SKM-1 treated with dmso at 0.1 percent for 144 hours (cell line): ENCODE data around the gene NFYA.

ENCODE experiments used
- DNase-seq: peaks from one replicate; lab custom pipeline; 2025; ENCODE audit not compliant: unreplicated experiment; lab: John Stamatoyannopoulos, UW

The NFYA gene

GRCh38 chr6:41073203-41073967 lies 611 bp downstream of the NFYA start:
- DNase-seq = peak; percentile 68

DNA sequence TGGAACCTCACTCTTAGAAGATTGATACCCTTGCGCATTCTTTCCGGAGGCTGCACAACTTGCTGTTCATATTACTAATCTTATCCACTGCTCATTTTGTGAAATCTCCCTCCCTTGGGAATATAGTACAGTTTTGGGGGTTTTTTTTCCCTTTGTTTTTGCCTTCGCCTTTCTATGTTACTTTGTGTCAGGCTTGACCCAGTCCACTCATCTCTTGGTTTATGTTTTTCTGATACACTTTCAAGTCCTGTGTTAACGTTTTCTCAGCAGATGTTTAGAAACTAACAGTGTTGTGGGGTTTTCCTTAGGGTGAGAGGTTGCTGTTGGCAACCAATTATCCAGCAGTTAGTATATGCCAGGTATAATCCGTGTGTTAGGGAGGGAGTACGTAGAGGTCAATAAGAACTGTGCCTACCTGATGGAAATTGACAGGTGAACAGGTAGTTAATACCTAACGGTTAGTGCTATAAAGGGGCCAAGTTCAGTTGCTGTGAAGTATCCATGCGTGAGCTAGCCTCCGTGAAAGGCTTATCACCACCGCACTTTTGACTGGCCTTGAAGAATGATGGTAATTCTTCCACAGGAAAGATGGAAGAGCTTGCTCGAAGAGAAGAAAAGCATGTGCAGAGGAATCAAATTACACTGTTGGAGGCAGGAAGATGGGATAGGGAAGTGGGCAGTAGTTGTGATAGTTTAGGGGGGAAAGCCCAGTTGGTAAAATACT lies 1.4 kb downstream of the NFYA start:
- no peak for DNase-seq

DNA sequence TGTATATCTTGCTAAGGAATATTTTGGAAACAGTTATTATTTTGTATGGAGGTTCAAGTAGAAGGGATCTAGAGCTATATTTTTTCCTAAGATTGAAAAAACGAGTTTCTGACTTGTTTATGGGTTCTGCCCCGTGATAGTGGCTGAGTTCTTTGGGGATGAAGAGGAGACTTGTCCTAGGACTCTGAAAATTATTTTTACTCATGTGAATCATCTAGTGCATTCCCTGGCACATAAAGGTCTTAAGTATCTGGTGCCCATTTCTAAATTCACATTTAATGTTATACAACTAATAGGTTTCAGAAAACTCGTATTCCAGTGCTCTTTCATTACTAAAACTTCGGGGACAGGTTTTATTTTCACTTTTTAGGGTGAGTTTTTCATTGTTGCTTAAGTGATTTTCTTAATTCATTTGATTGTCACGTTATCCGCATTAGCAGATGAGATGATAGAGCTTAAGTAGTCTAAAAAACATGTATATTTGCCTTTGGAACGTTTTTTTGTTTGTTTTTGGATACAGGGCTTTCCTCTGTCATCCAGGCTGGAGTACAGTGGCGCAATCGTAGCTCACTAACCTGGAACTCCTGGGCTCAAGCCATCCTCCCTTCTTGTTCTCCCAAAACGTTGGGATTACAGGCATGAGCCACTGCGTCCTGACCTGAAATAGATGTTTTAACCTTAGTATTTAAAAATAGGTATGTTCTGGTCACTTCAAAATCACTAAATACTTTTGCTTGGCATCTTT lies 2.1 kb downstream of the NFYA start:
- DNase-seq = no peak

DNA sequence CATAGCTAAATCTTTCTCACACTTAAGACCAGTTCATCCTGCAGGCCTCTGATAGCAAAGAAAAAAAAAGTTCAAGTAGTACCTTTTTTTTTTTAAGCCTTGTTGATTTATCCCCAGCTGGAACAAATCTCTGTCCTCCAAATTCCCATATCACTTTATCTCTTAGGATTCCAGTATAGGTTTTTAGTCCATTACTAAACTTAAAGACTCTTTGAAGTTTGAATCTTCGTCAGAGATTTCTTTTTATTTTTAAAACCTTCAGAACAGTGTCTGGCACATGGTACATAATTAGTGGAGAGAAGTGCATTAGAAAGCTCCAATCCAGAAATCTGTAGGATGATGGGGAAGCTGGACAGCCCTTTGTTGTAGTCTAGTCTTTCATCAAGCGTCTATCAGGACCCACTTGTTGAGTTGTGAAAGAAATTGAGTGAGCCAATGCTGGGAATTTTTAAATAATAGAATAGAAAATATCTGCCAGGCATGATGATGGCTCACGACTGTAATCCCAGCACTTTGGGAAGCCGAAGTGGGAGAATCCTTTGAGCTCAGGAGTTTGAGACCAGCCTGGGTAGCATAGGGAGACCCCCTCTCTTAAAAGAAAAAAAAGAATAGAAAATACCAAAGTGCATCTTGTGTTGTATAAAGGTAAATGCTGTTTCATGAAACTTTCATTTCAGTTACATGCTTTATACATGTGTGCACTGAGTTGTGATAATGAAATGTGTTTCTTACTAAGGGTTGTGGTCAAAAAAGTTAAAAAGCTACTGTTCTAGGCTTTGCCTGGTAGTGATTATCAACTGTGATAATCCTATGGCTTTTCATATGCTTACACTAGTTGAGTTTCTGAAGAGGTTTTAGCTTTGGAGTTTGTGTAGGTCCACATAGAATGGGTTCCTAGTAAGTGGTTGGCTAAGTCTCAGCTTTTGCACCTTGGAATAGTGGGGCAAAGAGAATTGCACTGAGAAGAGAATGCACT lies 3.2 kb downstream of the NFYA start:
- DNase-seq = no peak

GRCh38 chr6:41077536-41077935 lies 4.8 kb downstream of the NFYA start:
- DNase-seq = no peak

DNA sequence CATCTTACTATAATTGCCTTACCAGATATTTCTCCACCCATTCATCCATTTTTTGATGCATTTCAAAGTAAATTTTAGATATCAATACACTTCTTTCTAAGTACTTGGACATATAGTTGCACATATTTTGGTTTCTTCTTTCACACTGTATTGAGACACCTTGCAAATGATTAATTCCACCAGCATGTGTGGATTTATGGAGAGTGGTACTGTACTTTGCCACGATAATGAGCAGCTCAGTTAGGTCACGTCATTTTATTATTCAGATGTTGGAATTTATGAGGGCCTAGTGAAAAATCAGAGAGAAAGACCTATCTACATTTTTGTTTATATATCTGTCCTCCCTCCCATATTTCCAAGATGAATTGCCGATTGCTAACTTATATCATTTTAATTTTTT lies 5.3 kb downstream of the NFYA start:
- DNase-seq = no peak

- no peak for DNase-seq
These were observed 6.3 kb downstream of the NFYA start for GRCh38 chr6:41079080-41079479.

- no peak for DNase-seq
These were observed 7.8 kb downstream of the NFYA start for GRCh38 chr6:41080621-41081020.

GRCh38 chr6:41083072-41083471 lies 10.3 kb downstream of the NFYA start:
- no peak for DNase-seq

- no peak for DNase-seq
These were observed 12.4 kb downstream of the NFYA start for GRCh38 chr6:41085182-41085581.

- DNase-seq = no peak
These were observed 15.7 kb downstream of the NFYA start for GRCh38 chr6:41088451-41088850.

DNA sequence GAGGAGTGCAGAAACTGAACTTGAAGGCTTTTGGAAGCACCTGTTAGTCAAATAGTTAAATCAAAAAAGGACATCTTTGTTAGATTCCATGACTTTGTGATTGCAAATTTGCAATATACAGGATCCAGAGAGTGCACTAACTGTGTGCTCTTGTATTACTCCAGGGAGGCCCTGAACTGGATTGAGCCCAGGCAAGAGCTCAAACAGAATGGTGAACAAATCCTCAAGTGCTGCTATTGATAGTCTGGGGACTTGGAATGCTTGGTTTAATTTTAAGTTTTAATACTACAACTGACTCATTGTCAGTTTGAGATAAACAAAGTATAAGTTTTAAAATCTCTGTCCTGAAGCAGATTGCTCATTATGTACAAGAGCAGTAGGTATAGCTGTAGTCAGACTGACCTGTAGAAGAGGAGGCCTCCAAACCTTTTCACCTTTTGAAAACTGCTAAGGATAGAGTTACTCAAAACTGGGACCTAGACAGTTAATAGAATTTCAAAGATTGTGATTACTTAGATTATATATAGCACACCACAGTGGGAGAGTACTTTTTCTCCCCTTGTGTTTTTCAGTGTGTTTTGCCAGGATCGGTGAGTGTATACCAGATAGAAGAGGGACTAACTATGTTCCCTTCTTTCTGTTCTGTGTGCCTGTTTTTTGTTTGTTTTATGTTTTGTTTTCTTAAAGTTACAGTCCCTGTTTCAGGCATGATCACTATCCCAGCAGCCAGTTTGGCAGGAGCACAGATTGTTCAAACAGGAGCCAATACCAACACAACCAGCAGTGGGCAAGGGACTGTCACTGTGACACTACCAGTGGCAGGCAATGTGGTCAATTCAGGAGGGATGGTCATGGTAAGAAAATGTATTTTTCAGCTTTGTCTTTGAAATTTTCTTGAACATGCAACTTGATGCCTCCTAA lies 18.3 kb downstream of the NFYA start:
- DNase-seq = no peak

DNA sequence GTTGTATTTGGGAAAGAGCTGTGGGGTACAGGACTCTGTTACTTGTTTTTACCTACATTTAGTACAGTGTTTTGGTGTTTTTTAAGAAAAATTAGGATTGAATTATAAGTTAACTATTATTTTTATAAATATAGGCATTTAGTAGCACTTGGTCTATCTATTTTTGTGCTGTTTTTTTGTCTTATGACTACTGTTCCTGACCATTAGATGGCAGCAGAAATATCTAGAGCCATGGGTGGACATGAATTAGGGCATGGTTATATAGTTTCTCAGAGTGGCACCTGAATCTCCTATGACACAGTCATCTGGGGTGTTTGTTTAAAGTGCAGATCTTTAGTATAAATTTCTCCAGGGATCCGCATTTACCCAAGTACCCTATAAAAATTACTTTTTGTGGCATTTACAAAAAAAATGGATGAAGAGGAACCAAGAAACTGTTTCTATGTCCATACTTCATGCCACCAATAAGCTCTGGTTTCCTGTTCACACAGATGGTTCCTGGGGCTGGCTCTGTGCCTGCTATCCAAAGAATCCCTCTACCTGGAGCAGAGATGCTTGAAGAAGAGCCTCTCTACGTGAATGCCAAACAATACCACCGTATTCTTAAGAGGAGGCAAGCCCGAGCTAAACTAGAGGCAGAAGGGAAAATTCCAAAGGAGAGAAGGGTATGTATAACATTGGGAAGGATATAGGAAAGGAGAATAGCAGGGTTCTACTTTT lies 19.8 kb downstream of the NFYA start:
- DNase-seq = peak; percentile 7

GRCh38 chr6:41093729-41094128 lies 21.0 kb downstream of the NFYA start:
- no peak for DNase-seq

- no peak for DNase-seq
These were observed 24.8 kb downstream of the NFYA start for GRCh38 chr6:41097467-41098090.

DNA sequence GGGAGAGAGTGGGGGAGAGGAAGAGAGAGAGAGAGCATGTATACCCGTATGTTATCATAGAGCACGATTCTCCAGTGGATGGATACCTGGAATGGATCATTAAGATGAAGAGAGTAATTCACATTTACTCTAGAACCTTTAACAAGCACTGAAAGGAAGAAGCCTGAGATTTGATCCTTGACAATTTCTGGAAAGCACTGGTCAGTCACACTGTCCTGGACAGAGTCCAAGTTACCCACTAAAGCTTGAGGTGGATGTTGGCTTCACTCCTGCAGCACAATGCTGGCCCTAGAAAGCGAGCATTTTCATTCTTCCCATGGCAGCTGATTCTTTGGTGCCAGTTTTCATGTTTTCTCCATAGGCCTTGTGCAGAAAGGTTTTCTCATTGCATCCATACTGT lies 25.6 kb downstream of the NFYA start:
- DNase-seq = no peak

DNA sequence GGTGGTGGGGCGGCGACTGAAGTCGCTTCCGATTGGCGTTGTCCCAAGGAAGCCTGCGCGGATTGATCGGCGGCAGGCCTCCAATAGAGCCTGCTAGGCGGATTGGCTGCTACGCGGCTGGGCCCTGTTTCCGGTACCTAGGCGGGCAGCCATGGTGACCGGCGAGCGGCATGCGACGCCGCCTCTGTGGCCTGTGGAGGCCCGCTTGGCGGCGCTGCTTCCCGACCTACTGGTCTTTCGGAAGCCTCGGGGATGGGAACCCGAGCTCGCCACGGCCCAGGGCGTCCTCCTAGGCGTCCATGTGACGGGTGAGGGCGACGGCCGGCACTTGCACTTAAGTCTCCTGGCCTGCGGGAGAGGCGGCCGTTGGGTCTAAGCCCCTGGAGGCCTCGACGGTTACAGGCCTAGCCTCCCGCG lies 28.1 kb downstream of the NFYA start:
- no peak for DNase-seq

DNA sequence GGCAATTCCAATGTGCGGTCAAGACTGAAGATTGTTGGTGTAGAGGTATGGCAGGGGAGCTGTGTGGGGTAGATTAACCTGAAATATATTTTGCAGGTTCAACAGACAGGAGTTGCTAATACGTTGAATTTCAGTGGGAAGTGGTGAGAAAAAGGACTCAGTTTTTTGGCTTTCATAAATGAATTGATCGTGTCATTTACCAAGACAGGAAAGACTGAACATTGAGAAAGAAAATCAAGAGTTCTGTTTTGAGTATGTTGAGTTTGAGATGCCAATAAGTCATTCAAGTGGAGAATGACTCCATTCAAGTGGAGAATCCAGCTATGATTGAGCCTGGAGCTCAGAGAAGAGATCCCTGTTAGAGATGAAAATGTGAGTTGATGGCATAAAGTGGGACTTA lies 31.1 kb downstream of the NFYA start:
- DNase-seq = no peak

GRCh38 chr6:41111017-41111416 lies 38.2 kb downstream of the NFYA start:
- DNase-seq = no peak
